ENCODE data around the gene STK25. TPM values are rescaled to one million over a fixed set of nuclear protein-coding genes. Genes with fewer than 3 reads are reported as not detected.

Gene STK25
- total and polyA plus RNA-seq, 12 donors = 66.1 to 147 (median 86.1) TPM

GRCh38 chr2:241551599-241551997 lies 43.2 kb upstream of the STK25 start:
- peak overlapping the region in 4 of 10 donors; percentile 7 to 28 (median 12) for H3K4me3 ChIP-seq
- intact Hi-C loops (cut with DNase I) = no loop called here
- H3K27me3 ChIP-seq = peaks cover 0 to 45% (median 7%) of the 10 kb centered on the region in 7 donors

GRCh38 chr2:241550616-241551580 lies 42.5 kb upstream of the STK25 start:
- ATAC-seq = no peak
- no peak for TF ChIP-seq CTCF (IDR thresholded peaks at IDR 0.05)
- WGBS, 2 donors = 86% methylated on average over 21 of the region's 21 CpGs
- no peak for DNase-seq
- peaks cover 0 to 48% (median 7%) of the 10 kb centered on the region in 7 donors for H3K27me3 ChIP-seq
- intact Hi-C loops (cut with DNase I) = no loop called here
- H3K36me3 ChIP-seq = no peaks in the 10 kb centered on the region
- H3K4me3 ChIP-seq = no peak overlapping the region
- H3K9me3 ChIP-seq = peaks cover 0 to 4% (median 0%) of the 10 kb centered on the region in 11 donors
- peaks cover 4 to 23% (median 9%) of the 10 kb centered on the region in 9 donors for H3K4me1 ChIP-seq
- no peak overlapping the region for H3K27ac ChIP-seq

More at GRCh38 chr2:241551599-241551997, 43.2 kb upstream of the STK25 start:
- ATAC-seq = no peak
- TF ChIP-seq CTCF (IDR thresholded peaks at IDR 0.05) = no peak
- peaks cover 0 to 11% (median under 1%) of the 10 kb centered on the region in 11 donors for H3K9me3 ChIP-seq
- no peak for DNase-seq
- 53 to 57% methylated on average over 12 of the region's 12 CpGs for WGBS, 2 donors
- H3K27ac ChIP-seq = peak overlapping the region in 1 of 10 donors; percentile 39
- H3K4me1 ChIP-seq = peaks cover 3 to 21% (median 8%) of the 10 kb centered on the region in 9 donors
- no peaks in the 10 kb centered on the region for H3K36me3 ChIP-seq

GRCh38 chr2:241548451-241548835 lies 40.1 kb upstream of the STK25 start:
- Histone ChIP-seq H3K36me3 (no peaks in the 10 kb centered on the region), H3K4me3 (no peak overlapping the region), H3K27ac (no peak overlapping the region), H3K9me3 (no peaks in the 10 kb centered on the region), H3K27me3 (peaks cover 0 to 48% (median 7%) of the 10 kb centered on the region in 7 donors), H3K4me1 (peaks cover 4 to 32% (median 13%) of the 10 kb centered on the region in 9 donors)
- TF ChIP-seq CTCF (IDR thresholded peaks at IDR 0.05) = no peak
- 86 to 91% methylated on average over 3 of the region's 3 CpGs for WGBS, 2 donors
- intact Hi-C loops (cut with DNase I) = loop anchor here in 1 of 10 donors (5.0 kb wide), 1 partner anchor 636 kb away; no protein-coding TSS in a partner anchor
- no peak for ATAC-seq
- no peak for DNase-seq

- Histone ChIP-seq H3K36me3 (no peaks in the 10 kb centered on the region), H3K27ac (no peak overlapping the region), H3K4me3 (no peak overlapping the region), H3K27me3 (peaks cover 0 to 49% (median 7%) of the 10 kb centered on the region in 7 donors), H3K9me3 (no peaks in the 10 kb centered on the region), H3K4me1 (peaks cover 4 to 32% (median 13%) of the 10 kb centered on the region in 9 donors)
- intact Hi-C loops (cut with DNase I) = loop anchor here in 1 of 10 donors (5.0 kb wide), 1 partner anchor 636 kb away; no protein-coding TSS in a partner anchor
- 91 to 93% methylated on average over 16 of the region's 16 CpGs for WGBS, 2 donors
- ATAC-seq (peak in 1 of 8 donors; percentile 10), DNase-seq (no peak)
- no peak for TF ChIP-seq CTCF (IDR thresholded peaks at IDR 0.05)
These were observed 39.5 kb upstream of the STK25 start for GRCh38 chr2:241547781-241548450.
